Measurements from ENCODE around the gene CUEDC1.

CUEDC1 gene

GRCh38 chr17:57875290-57876022, 79.8 kb downstream of the CUEDC1 start:
- peak; percentile 95 for DNase-seq (ENCODE audit: low spot score)

- DNase-seq (ENCODE audit: low spot score), result peak; percentile 89
These were observed 80.5 kb downstream of the CUEDC1 start for GRCh38 chr17:57874434-57875289.

GRCh38 chr17:57874058-57874419, 81.2 kb downstream of the CUEDC1 start:
- no peak for DNase-seq (ENCODE audit: low spot score)

- DNase-seq (ENCODE audit: low spot score), result no peak
These were observed 81.8 kb downstream of the CUEDC1 start for GRCh38 chr17:57873261-57874057.

- DNase-seq (ENCODE audit: low spot score), result no peak
These were observed 82.7 kb downstream of the CUEDC1 start for GRCh38 chr17:57872536-57872935.

- no peak for DNase-seq (ENCODE audit: low spot score)
These were observed 83.3 kb downstream of the CUEDC1 start for GRCh38 chr17:57871863-57872262.

GRCh38 chr17:57871155-57871554, 84.1 kb downstream of the CUEDC1 start:
- no peak for DNase-seq (ENCODE audit: low spot score)

GRCh38 chr17:57870283-57870635, 85.0 kb downstream of the CUEDC1 start:
- DNase-seq (ENCODE audit: low spot score), result no peak

GRCh38 chr17:57869617-57870282, 85.5 kb downstream of the CUEDC1 start:
- DNase-seq (ENCODE audit: low spot score), result peak; percentile 84

- DNase-seq (ENCODE audit: low spot score), result no peak
These were observed 86.1 kb downstream of the CUEDC1 start for GRCh38 chr17:57868910-57869616.

- DNase-seq (ENCODE audit: low spot score), result peak; percentile 94
These were observed 87.0 kb downstream of the CUEDC1 start for GRCh38 chr17:57868007-57868909.

- no peak for DNase-seq (ENCODE audit: low spot score)
These were observed 88.1 kb downstream of the CUEDC1 start for GRCh38 chr17:57867126-57867525.

- no peak for DNase-seq (ENCODE audit: low spot score)
These were observed 88.5 kb downstream of the CUEDC1 start for GRCh38 chr17:57866723-57867122.

- DNase-seq (ENCODE audit: low spot score), result no peak
These were observed 88.9 kb downstream of the CUEDC1 start for GRCh38 chr17:57866319-57866718.

- no peak for DNase-seq (ENCODE audit: low spot score)
These were observed 90.9 kb downstream of the CUEDC1 start for GRCh38 chr17:57864273-57864672.

GRCh38 chr17:57862694-57863667, 92.2 kb downstream of the CUEDC1 start:
- no peak for DNase-seq (ENCODE audit: low spot score)

- DNase-seq (ENCODE audit: low spot score), result peak; percentile 66
These were observed 93.2 kb downstream of the CUEDC1 start for GRCh38 chr17:57861790-57862693.

All from AG08395 (cell line).